RWPE1 (cell line): ENCODE data around the gene RACK1.

ENCODE experiments used
- CTCF ChIA-PET: fragments of 350-600 bp; sonication (Branson Sonifier 250); formaldehyde crosslinking; extraction: SDS; loops from one replicate; lab custom pipeline; 2021; lab: Yijun Ruan, JAX
- POLR2A ChIA-PET: fragments of 400-600 bp; formaldehyde crosslinking; extraction: SDS; loops from one replicate; lab custom pipeline; 2020; ENCODE audit warnings: antibody characterized with exemption; ENCODE audit not compliant: low non-redundant PET; lab: Yijun Ruan, JAX
- DNase-seq: peaks from one replicate; pipeline ENCODE4 v3.0.0; 2012; ENCODE audit warnings: low spot score
- H3K27ac ChIP-seq: fragments of 450-650 bp; 2 replicates; pipeline ENCODE4 v1.5.1; 2017
- TF ChIP-seq, protein P1 (sequence below): fragments of 450-650 bp; conservative IDR thresholded peaks from 2 replicates; pipeline ENCODE4 v1.5.1; 2017; ENCODE audit warnings: low read depth, mild to moderate bottlenecking

RACK1 gene

DNA sequence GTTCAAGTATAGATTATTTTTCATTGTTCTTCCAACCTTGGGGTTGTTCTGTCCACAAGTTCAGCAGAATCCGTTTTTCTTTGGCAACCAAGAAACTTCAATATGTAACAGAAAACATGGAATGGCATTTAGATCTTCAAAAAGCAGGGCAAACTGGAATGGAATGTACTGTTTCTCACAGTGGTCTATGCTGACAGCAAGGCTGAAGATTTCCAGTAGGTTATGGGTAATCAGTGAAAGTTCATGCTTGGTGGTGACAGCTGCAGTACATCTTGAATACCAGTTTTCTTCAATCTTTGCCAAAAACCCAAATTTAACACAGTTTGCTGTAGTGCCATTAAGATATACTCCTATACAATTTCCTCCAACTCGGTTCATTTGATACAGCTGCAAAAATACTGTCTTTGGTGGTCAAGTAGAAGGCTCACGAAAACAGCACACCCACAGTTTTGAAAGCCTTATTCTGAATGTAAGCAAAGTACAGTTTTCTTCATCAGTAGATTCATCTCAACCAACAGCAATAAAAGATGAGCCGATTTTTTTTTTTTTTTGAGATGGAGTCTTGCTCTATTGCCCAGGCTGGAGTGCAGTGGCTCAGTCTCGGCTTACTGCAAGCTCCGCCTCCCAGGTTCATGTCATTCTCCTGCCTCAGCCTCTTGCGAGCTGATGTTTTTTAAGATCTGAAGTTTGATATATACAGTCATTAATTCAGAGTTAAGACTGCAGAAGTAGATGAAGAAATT, 12.3 kb upstream of the RACK1 start:
- TF ChIP-seq, protein P1, sequence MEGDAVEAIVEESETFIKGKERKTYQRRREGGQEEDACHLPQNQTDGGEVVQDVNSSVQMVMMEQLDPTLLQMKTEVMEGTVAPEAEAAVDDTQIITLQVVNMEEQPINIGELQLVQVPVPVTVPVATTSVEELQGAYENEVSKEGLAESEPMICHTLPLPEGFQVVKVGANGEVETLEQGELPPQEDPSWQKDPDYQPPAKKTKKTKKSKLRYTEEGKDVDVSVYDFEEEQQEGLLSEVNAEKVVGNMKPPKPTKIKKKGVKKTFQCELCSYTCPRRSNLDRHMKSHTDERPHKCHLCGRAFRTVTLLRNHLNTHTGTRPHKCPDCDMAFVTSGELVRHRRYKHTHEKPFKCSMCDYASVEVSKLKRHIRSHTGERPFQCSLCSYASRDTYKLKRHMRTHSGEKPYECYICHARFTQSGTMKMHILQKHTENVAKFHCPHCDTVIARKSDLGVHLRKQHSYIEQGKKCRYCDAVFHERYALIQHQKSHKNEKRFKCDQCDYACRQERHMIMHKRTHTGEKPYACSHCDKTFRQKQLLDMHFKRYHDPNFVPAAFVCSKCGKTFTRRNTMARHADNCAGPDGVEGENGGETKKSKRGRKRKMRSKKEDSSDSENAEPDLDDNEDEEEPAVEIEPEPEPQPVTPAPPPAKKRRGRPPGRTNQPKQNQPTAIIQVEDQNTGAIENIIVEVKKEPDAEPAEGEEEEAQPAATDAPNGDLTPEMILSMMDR, result no peak
- ChIA-PET POLR2A (interaction anchor here (0.8 kb wide), 1 partner anchor 88 kb away, joined by 4 read pairs; no protein-coding TSS in a partner anchor), CTCF (interaction anchor here (0.7 to 1.6 kb wide), 3 partner anchors 17 to 72 kb away, joined by 3 to 5 read pairs (median 3); no protein-coding TSS in a partner anchor)
- no peak overlapping the region for H3K27ac ChIP-seq
- DNase-seq, result no peak

DNA sequence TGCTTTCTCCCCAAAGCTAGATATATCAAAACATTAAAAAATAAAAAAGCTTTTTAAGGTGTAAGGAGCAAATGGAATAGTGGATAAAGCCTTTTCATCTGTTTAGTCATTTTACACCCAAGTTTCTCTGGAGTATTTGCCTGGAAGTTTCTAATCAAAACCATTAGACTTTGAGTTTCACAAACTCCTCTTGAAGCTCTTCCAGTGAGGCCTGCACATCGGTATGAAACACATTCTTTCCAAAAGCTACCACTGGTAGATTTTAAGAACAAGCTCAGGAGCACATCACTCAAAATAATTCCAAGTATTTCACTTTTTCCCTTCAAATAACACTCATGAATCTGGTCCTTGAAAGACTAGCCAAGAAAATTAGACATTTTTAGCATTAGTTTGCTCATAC, 11.6 kb upstream of the RACK1 start:
- TF ChIP-seq, protein P1, result no peak
- DNase-seq, result no peak
- no peak overlapping the region for H3K27ac ChIP-seq
- POLR2A ChIA-PET, result interaction anchor here (0.8 kb wide), 1 partner anchor 87 kb away, joined by 4 read pairs; no protein-coding TSS in a partner anchor
- CTCF ChIA-PET, result interaction anchor here (0.6 to 1.6 kb wide), 3 partner anchors 16 to 71 kb away, joined by 3 to 5 read pairs (median 3); no protein-coding TSS in a partner anchor

DNA sequence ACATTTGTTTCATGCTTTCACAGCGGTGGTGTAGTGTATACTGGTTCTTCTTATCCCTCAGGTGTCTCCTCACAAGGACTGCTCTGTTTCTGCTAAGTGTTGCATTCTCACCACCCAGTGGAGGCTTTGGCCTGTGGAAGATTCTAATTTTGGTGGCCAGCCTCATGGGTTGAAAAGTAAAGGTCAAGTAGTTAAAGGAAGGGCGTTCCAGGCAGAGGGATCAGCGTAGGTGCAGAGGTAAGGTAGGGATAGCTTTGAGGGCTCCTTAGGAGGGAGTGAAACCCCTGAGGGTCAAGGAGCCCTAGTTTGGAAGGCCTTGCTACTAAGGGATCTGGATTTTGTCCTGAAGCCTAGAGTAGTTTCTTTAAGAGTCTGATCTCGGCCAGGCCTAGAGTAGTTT, 4.6 kb upstream of the RACK1 start:
- TF ChIP-seq, protein P1, result no peak
- POLR2A ChIA-PET, result no interaction called here
- H3K27ac ChIP-seq, result peak overlapping the region; percentile 97

DNA sequence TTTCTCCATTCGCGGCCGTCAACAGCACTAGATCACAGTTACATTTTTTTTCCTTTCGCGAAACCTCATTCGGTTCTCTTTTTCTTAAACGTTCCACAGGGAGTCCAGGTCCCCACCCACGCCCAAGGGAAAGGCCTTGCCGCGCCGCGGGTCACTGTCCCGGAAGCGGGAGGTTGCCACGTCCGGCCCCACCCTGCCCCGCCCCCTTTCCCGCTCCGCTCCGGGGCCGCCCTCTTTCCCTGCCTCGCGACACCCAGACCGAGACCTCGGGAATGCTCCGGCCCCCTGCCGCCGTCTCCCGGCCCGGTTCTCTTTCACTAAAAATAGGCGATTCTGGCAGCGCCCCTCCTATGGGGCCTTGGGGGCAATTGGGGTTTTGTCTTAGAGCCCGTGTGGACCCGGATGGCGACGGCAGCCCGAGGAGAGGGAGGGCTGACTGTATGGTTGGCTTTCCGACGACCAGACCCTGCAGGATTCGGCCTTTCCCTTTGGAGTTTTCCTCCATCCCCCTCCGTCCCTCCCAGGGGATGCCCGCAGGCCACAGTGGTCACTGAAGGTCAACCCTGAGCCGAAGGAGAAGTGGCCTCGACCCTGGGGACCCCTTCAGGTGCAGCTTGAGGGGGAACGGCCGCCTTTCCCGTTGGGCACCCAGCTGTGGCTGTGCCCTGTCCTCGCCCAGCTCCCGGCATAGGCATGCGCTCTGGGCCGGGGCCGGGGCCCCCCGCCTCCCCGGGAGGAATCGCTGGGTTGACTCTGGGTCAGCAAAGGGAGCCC, 2.8 kb upstream of the RACK1 start:
- TF ChIP-seq, protein P1, result no peak
- ChIA-PET POLR2A (interaction anchor here (0.5 to 1.4 kb wide), 3 partner anchors 23 to 62 kb away, joined by 3 to 4 read pairs (median 3); no protein-coding TSS in a partner anchor), CTCF (interaction anchor here (0.6 kb wide), 1 partner anchor 755 kb away, joined by 3 read pairs; no protein-coding TSS in a partner anchor)
- H3K27ac ChIP-seq, result peak overlapping the region; percentile 97
- peak; percentile 93 for DNase-seq

More for the DNA sequence above, 4.6 kb upstream of the RACK1 start:
- no peak for DNase-seq
- CTCF ChIA-PET, result no interaction called here

DNA sequence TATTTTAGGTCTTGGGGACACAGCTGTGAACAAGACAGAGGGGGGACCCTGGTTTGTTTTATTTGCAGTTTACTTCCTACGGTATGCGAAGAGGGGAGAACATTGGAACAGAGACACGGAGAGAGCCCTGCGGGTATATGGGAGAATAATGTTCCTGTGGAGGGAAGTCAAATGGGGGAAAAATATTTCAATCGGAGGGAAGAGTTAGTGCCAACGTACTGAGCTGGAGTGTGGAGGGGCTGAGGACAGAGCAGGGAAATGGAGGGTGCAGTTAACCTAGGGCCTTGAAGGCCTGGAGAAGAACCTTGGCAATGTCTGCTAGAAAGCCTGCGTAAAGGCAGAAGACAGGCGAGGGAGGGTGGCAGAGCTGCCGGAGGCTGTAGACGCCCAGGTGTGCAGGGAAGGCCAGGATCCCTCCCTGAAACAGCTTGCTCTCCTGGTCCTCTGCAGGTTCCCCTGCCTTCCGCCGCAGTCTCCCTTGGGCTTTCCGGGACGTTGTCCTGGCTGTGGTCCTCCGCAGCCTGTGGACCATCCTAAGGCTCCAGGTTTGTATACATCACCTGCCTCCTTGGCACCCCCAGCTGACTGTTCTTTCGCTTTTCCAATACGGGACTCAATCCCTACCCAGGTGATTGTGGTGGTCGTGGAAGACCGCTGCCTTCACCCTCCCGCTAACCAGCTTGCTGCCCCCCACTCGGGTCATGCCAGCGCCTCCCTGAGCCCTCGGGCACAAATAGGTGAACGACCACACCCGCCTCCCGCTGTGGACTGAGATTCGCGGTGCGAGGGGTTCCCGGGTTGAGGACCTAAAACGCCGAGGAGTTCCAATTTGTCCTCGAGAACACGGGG, 1.9 kb upstream of the RACK1 start:
- CTCF ChIA-PET, result no interaction called here
- no peak for DNase-seq
- H3K27ac ChIP-seq, result peak overlapping the region; percentile 97
- TF ChIP-seq, protein P1, result no peak
- POLR2A ChIA-PET, result interaction anchor here (0.8 to 1.4 kb wide), 2 partner anchors 22 to 24 kb away, joined by 3 to 4 read pairs; no protein-coding TSS in a partner anchor
